Measurements from ENCODE around the gene APBB1IP.
A peak's percentile ranks its signal among the peaks of the same experiment; 100 is the strongest.
"Not testable (repeated sequence)": the region's sequence is repeated elsewhere in the genome, so short reads cannot be mapped to it uniquely, and the experiment has no call there.

APBB1IP gene, protein sequence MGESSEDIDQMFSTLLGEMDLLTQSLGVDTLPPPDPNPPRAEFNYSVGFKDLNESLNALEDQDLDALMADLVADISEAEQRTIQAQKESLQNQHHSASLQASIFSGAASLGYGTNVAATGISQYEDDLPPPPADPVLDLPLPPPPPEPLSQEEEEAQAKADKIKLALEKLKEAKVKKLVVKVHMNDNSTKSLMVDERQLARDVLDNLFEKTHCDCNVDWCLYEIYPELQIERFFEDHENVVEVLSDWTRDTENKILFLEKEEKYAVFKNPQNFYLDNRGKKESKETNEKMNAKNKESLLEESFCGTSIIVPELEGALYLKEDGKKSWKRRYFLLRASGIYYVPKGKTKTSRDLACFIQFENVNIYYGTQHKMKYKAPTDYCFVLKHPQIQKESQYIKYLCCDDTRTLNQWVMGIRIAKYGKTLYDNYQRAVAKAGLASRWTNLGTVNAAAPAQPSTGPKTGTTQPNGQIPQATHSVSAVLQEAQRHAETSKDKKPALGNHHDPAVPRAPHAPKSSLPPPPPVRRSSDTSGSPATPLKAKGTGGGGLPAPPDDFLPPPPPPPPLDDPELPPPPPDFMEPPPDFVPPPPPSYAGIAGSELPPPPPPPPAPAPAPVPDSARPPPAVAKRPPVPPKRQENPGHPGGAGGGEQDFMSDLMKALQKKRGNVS

GRCh38 chr10:26437637-26438461, at the start of gene APBB1IP:
Gene APBB1IP, plus strand, starts transcription at chr10:26438341. Its CDS starts 53,986 bp downstream, at chr10:26492327.
- Histone ChIP-seq H3K4me3 (ENCODE audit: low read depth, low read length) (no peak within 1 kb of the TSS), H3K9ac (no peak within 1 kb of the TSS), H3K27me3 (ENCODE audit: control insufficient read depth, insufficient read depth, low read length) (peaks cover 3% of the 10 kb centered on the region), H3K27ac (no peak within 1 kb of the TSS), H3K4me1 (no peaks in the 10 kb centered on the region), H3K9me3 (ENCODE audit: control insufficient read depth, low read length) (no peaks in the 10 kb centered on the region), H3K79me2 (no peaks in the 10 kb centered on the region), H3K36me3 (ENCODE audit: control insufficient read depth, insufficient read depth, low read length) (no peaks in the 10 kb centered on the region), H2AFZ (no peak within 1 kb of the TSS), H3K4me2 (ENCODE audit: low read length) (peak within 1 kb of the TSS; percentile 17)
- TF ChIP-seq, protein P1, sequence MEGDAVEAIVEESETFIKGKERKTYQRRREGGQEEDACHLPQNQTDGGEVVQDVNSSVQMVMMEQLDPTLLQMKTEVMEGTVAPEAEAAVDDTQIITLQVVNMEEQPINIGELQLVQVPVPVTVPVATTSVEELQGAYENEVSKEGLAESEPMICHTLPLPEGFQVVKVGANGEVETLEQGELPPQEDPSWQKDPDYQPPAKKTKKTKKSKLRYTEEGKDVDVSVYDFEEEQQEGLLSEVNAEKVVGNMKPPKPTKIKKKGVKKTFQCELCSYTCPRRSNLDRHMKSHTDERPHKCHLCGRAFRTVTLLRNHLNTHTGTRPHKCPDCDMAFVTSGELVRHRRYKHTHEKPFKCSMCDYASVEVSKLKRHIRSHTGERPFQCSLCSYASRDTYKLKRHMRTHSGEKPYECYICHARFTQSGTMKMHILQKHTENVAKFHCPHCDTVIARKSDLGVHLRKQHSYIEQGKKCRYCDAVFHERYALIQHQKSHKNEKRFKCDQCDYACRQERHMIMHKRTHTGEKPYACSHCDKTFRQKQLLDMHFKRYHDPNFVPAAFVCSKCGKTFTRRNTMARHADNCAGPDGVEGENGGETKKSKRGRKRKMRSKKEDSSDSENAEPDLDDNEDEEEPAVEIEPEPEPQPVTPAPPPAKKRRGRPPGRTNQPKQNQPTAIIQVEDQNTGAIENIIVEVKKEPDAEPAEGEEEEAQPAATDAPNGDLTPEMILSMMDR (IDR thresholded peaks at IDR 0.05), result no peak

GRCh38 chr10:26389533-26389932, 48.6 kb upstream of the APBB1IP start:
- Histone ChIP-seq H3K4me3 (ENCODE audit: low read depth, low read length) (no peak overlapping the region), H3K9ac (no peak overlapping the region), H3K9me3 (ENCODE audit: control insufficient read depth, low read length) (no peaks in the 10 kb centered on the region), H3K36me3 (ENCODE audit: control insufficient read depth, insufficient read depth, low read length) (no peaks in the 10 kb centered on the region), H3K4me1 (no peaks in the 10 kb centered on the region), H3K79me2 (no peaks in the 10 kb centered on the region), H3K4me2 (ENCODE audit: low read length) (no peak overlapping the region), H2AFZ (no peak overlapping the region), H3K27ac (no peak overlapping the region), H3K27me3 (ENCODE audit: control insufficient read depth, insufficient read depth, low read length) (no peaks in the 10 kb centered on the region)
- TF ChIP-seq, protein P1 (IDR thresholded peaks at IDR 0.05), result no peak

DNA sequence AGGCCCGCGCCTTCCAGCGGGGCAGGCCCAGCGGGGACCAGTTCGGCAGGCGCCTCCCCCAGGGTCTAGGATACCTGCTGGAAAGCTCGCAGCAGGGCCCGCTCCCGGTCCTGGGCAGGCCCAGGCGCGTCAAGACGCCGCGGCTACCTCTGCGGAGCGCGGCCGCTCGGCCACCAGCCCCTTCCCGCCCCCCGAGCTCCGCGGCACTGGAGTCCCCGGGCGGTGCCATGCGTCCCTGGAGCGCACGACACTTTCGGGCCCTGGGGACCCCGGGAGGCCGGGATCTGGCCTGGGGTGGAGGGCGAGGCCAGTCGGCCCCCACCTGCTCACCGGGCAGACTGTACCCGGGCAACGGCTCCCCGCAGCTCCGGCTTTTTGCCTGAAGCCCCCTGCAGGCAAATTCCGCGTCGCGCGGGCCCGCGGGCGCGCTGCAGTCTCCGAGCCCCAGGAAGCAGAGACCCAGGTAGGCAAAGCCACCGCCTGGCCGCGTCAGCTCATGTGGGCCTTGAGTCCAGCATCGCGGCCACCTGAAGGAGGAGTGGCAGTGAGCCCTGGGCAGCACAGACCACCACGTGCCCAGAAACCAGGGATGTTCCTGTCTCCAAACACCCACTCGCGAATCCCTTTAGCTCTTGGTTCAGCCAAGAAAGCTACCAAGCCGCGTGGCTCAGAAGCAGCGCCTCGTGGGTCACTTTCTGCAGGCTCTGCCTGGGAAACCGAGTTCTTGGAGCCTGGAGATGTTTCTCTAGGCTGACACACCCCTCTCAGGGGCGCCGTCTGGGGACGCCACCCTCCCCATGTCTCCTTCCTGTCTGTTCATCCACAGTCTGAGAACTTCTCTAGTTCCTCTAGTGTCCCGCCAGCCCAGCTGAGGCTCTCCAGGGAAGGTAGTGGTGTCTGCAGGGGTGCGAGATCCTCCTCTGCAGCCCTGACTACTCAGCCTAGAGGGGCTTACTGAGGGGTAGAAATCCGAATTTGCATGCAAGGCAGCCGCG, 46.1 kb upstream of the APBB1IP start:
- Histone ChIP-seq H3K79me2 (no peaks in the 10 kb centered on the region), H2AFZ (no peak overlapping the region), H3K36me3 (ENCODE audit: control insufficient read depth, insufficient read depth, low read length) (no peaks in the 10 kb centered on the region), H3K9me3 (ENCODE audit: control insufficient read depth, low read length) (no peaks in the 10 kb centered on the region), H3K4me3 (ENCODE audit: low read depth, low read length) (no peak overlapping the region), H3K9ac (no peak overlapping the region), H3K27ac (no peak overlapping the region), H3K4me2 (ENCODE audit: low read length) (no peak overlapping the region), H3K27me3 (ENCODE audit: control insufficient read depth, insufficient read depth, low read length) (no peaks in the 10 kb centered on the region), H3K4me1 (no peaks in the 10 kb centered on the region)
- TF ChIP-seq, protein P1 (IDR thresholded peaks at IDR 0.05), result no peak

- not testable (repeated sequence) for H3K36me3 ChIP-seq (ENCODE audit: control insufficient read depth, insufficient read depth, low read length); H3K4me1 ChIP-seq; H3K4me3 ChIP-seq (ENCODE audit: low read depth, low read length); H2AFZ ChIP-seq; H3K9me3 ChIP-seq (ENCODE audit: control insufficient read depth, low read length); H3K27me3 ChIP-seq (ENCODE audit: control insufficient read depth, insufficient read depth, low read length); H3K79me2 ChIP-seq; H3K4me2 ChIP-seq (ENCODE audit: low read length); H3K9ac ChIP-seq; H3K27ac ChIP-seq
These were observed 39.8 kb upstream of the APBB1IP start for GRCh38 chr10:26398353-26398752.
